SU-DHL-6 (cell line): ENCODE measurements around the gene ZNF575.

Experiments
- EZH2phosphoT487 ChIP-seq: fragments of 200-600 bp; sonication (generic), shearing (Covaris generic); conservative IDR thresholded peaks from 2 replicates; pipeline ENCODE4 v1.6.1; 2018; ENCODE audit warnings: mild to moderate bottlenecking, antibody characterized with exemption, low read length, moderate library complexity, mixed read lengths
- TF ChIP-seq, protein P1 (sequence below): fragments of 200-600 bp; sonication (generic); IDR thresholded peaks from one replicate; pipeline ENCODE4 v1.5.1; 2017; ENCODE audit warnings: antibody characterized with exemption, mild to moderate bottlenecking, low read length, moderate library complexity; ENCODE audit not compliant: insufficient read depth, poor library complexity, severe bottlenecking

DNA sequence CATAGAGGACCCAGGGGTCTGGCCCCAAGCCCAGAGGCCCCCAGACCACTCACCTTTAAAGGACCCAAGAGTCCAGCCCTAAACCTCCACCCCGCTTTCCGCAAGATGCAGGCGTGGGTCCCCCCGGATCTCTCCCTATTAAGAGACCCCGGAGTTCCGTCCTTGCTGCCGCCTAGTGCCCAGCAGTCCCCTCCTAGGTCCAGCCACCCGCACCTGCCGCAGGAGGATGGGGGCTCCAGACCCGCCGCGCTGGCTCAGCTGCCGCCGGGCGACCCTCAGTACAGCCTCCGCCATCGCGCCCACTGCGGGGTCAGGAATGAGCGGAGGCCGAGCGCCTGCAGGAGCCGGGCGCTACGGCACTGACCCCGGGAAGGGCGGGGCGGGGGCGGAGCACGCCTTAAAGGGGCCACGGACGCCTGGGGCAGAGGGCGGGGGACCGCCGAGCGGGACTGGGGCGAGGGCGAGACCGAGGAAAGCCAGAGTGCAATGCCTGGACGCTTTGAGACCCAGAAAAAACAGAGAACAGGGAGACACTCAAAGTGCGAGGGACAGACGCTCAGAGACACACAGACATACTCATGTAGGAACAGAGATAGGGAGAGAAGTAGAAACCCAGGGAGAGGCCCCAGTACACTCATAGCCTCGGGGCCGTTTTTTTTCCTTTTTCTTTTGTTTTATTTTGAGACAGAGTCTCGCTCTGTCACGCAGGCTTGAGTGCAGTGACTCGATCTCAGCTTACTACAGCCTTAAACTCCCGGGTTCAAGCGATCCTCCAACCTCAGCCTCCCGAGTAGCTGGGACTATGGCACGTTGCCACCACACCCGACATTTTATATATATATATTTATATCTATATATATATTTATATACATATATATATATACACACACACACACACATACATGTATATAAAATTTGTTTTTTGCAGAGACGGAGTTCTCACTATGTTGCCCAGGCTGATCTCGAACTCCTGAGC is 5.8 kb upstream of the ZNF575 start, which contains the start of gene ETHE1:
- TF ChIP-seq, protein P1, sequence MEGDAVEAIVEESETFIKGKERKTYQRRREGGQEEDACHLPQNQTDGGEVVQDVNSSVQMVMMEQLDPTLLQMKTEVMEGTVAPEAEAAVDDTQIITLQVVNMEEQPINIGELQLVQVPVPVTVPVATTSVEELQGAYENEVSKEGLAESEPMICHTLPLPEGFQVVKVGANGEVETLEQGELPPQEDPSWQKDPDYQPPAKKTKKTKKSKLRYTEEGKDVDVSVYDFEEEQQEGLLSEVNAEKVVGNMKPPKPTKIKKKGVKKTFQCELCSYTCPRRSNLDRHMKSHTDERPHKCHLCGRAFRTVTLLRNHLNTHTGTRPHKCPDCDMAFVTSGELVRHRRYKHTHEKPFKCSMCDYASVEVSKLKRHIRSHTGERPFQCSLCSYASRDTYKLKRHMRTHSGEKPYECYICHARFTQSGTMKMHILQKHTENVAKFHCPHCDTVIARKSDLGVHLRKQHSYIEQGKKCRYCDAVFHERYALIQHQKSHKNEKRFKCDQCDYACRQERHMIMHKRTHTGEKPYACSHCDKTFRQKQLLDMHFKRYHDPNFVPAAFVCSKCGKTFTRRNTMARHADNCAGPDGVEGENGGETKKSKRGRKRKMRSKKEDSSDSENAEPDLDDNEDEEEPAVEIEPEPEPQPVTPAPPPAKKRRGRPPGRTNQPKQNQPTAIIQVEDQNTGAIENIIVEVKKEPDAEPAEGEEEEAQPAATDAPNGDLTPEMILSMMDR, result no peak
- TF ChIP-seq EZH2phosphoT487, result no peak
